Measurements from ENCODE around the gene IER5L. TPM values are rescaled to one million over a fixed set of nuclear protein-coding genes. Genes with fewer than 3 reads are reported as not detected.

IER5L gene
- total and polyA plus RNA-seq, 9 of the 15 experiments (the other 6 are each of a cell fraction or from before 2014, with no cell fraction given): 0.14 to 11.9 (median 0.52) TPM

- TF ChIP-seq POLR2AphosphoS2 (IDR thresholded peaks at IDR 0.05; ENCODE audit: low read length): no peak
- peak; percentile 44; the same call in 1 of the 2 replicates for TF ChIP-seq ZEB2 (IDR thresholded peaks at IDR 0.05)
- no peak for TF ChIP-seq POU5F1 (IDR thresholded peaks at IDR 0.05; ENCODE audit: borderline replicate concordance, low read depth, low read length, partially characterized antibody)
- no peak for TF ChIP-seq SIN3B (IDR thresholded peaks at IDR 0.05; ENCODE audit: low read depth)
- no peak for TF ChIP-seq SRSF3 (IDR thresholded peaks at IDR 0.05; ENCODE audit: insufficient read depth, low read length)
- TF ChIP-seq SFPQ (IDR thresholded peaks at IDR 0.05; ENCODE audit: low read depth, low read length): no peak
- TF ChIP-seq SRF (CRISPR knock-in tag; IDR thresholded peaks at IDR 0.05): no peak
- no peak for TF ChIP-seq HES1 (IDR thresholded peaks at IDR 0.05; ENCODE audit: low read depth)
- TF ChIP-seq ZNF445 (CRISPR knock-in tag; IDR thresholded peaks at IDR 0.05; ENCODE audit: low read depth): no peak
- TF ChIP-seq FOXJ2 (tag; IDR thresholded peaks at IDR 0.05): peak; percentile 58; the same call in 1 of the 2 replicates
- no peak for TF ChIP-seq KAT8 (IDR thresholded peaks at IDR 0.05; ENCODE audit: low read depth)
- no peak for TF ChIP-seq ZNF583 (CRISPR knock-in tag; IDR thresholded peaks at IDR 0.05)
- TF ChIP-seq KLF6 (CRISPR knock-in tag; IDR thresholded peaks at IDR 0.05; ENCODE audit: borderline replicate concordance): 0 out of 2 replicates have a peak, but pooled peaks have one; percentile 3
- no peak for TF ChIP-seq ZNF551 (CRISPR knock-in tag; IDR thresholded peaks at IDR 0.05)
- peak; percentile 67; the same call in 1 of the 2 replicates for TF ChIP-seq ZBTB7A (IDR thresholded peaks at IDR 0.05; ENCODE audit: borderline replicate concordance, control insufficient read depth, low read depth, low read length)
- TF ChIP-seq COPS2 (conservative IDR thresholded peaks at IDR 0.05): no peak
- no peak for TF ChIP-seq MAX (CRISPR knock-in tag; IDR thresholded peaks at IDR 0.05)
- TF ChIP-seq ZNF668 (CRISPR knock-in tag; IDR thresholded peaks at IDR 0.05): no peak
- TF ChIP-seq ZNF277 (CRISPR knock-in tag; IDR thresholded peaks at IDR 0.05; ENCODE audit: borderline replicate concordance): no peak
- TF ChIP-seq BRF2 (IDR thresholded peaks at IDR 0.05; ENCODE audit: borderline replicate concordance, insufficient read depth, insufficient read length): no peak
- TF ChIP-seq ZNF197 (CRISPR knock-in tag; IDR thresholded peaks at IDR 0.05; ENCODE audit: low read depth): no peak
- TF ChIP-seq ZC3H8 (IDR thresholded peaks at IDR 0.05): no peak
- no peak for TF ChIP-seq RFX1 (IDR thresholded peaks at IDR 0.05)
- TF ChIP-seq E2F3 (CRISPR knock-in tag; IDR thresholded peaks at IDR 0.05): no peak
Observed at GRCh38 chr9:129175825-129176633, 2.0 kb downstream of the IER5L start (continued).

All from K562 (cell line).